Measurements from ENCODE around the gene TMEM18. TPM values are rescaled to one million over a fixed set of nuclear protein-coding genes. Genes with fewer than 3 reads are reported as not detected.

The TMEM18 gene
- total RNA-seq, 1 experiment from 2014 or later, result 29.1 TPM

GRCh38 chr2:647003-647560 is 30.1 kb downstream of the TMEM18 start:
- Histone ChIP-seq H3K9me3 (replicated peaks) (no peaks in the 10 kb centered on the region), H3K36me3 (no peaks in the 10 kb centered on the region), H3K4me3 (no peak overlapping the region), H3K27ac (no peak overlapping the region), H3K27me3 (0 out of 2 replicates have a peak, but pooled peaks cover 4% of the 10 kb centered on the region), H3K4me1 (peaks cover 3% of the 10 kb centered on the region)
- DNase-seq, result no peak

- no peaks in the 10 kb centered on the region for H3K36me3 ChIP-seq
- H3K27ac ChIP-seq, result no peak overlapping the region
- H3K4me3 ChIP-seq, result no peak overlapping the region
- H3K4me1 ChIP-seq, result no peaks in the 10 kb centered on the region
- 0 out of 2 replicates have a peak, but pooled peaks cover 4% of the 10 kb centered on the region for H3K27me3 ChIP-seq
- DNase-seq, result no peak
- no peaks in the 10 kb centered on the region for H3K9me3 ChIP-seq (replicated peaks)
Observed at GRCh38 chr2:644871-645270, 32.3 kb downstream of the TMEM18 start.

- no peak overlapping the region for H3K4me3 ChIP-seq
- DNase-seq, result no peak
Observed at GRCh38 chr2:643761-644160, 33.4 kb downstream of the TMEM18 start.

GRCh38 chr2:643334-643733 is 33.9 kb downstream of the TMEM18 start:
- Histone ChIP-seq H3K27ac (no peak overlapping the region), H3K4me1 (no peaks in the 10 kb centered on the region), H3K9me3 (replicated peaks) (no peaks in the 10 kb centered on the region), H3K4me3 (no peak overlapping the region), H3K27me3 (0 out of 2 replicates have a peak, but pooled peaks cover 4% of the 10 kb centered on the region), H3K36me3 (no peaks in the 10 kb centered on the region)
- DNase-seq, result no peak

More at GRCh38 chr2:643761-644160, 33.4 kb downstream of the TMEM18 start:
- no peaks in the 10 kb centered on the region for H3K4me1 ChIP-seq
- 0 out of 2 replicates have a peak, but pooled peaks cover 4% of the 10 kb centered on the region for H3K27me3 ChIP-seq
- H3K9me3 ChIP-seq (replicated peaks), result no peaks in the 10 kb centered on the region
- H3K36me3 ChIP-seq, result no peaks in the 10 kb centered on the region
- no peak overlapping the region for H3K27ac ChIP-seq

- no peaks in the 10 kb centered on the region for H3K4me1 ChIP-seq
- H3K27ac ChIP-seq, result no peak overlapping the region
- no peaks in the 10 kb centered on the region for H3K9me3 ChIP-seq (replicated peaks)
- H3K4me3 ChIP-seq, result no peak overlapping the region
- no peaks in the 10 kb centered on the region for H3K36me3 ChIP-seq
- 0 out of 2 replicates have a peak, but pooled peaks cover 4% of the 10 kb centered on the region for H3K27me3 ChIP-seq
- no peak for DNase-seq
Observed at GRCh38 chr2:641872-642815, 35.1 kb downstream of the TMEM18 start.

- H3K27me3 ChIP-seq, result 0 out of 2 replicates have a peak, but pooled peaks cover 4% of the 10 kb centered on the region
- H3K4me1 ChIP-seq, result no peaks in the 10 kb centered on the region
- no peaks in the 10 kb centered on the region for H3K9me3 ChIP-seq (replicated peaks)
- H3K36me3 ChIP-seq, result no peaks in the 10 kb centered on the region
- DNase-seq, result no peak
- no peak overlapping the region for H3K27ac ChIP-seq
- no peak overlapping the region for H3K4me3 ChIP-seq
Observed at GRCh38 chr2:641164-641871, 35.9 kb downstream of the TMEM18 start.

GRCh38 chr2:639703-640102 is 37.5 kb downstream of the TMEM18 start:
- Histone ChIP-seq H3K27ac (no peak overlapping the region), H3K4me3 (no peak overlapping the region), H3K36me3 (no peaks in the 10 kb centered on the region), H3K4me1 (no peaks in the 10 kb centered on the region), H3K9me3 (replicated peaks) (no peaks in the 10 kb centered on the region), H3K27me3 (0 out of 2 replicates have a peak, but pooled peaks cover 4% of the 10 kb centered on the region)
- no peak for DNase-seq

GRCh38 chr2:637804-638203 is 39.4 kb downstream of the TMEM18 start:
- Histone ChIP-seq H3K27me3 (no peaks in the 10 kb centered on the region), H3K9me3 (replicated peaks) (no peaks in the 10 kb centered on the region), H3K27ac (no peak overlapping the region), H3K36me3 (no peaks in the 10 kb centered on the region), H3K4me3 (no peak overlapping the region), H3K4me1 (no peaks in the 10 kb centered on the region)
- DNase-seq, result no peak

- Histone ChIP-seq H3K36me3 (no peaks in the 10 kb centered on the region), H3K27ac (no peak overlapping the region), H3K27me3 (no peaks in the 10 kb centered on the region), H3K4me3 (no peak overlapping the region), H3K4me1 (no peaks in the 10 kb centered on the region), H3K9me3 (replicated peaks) (no peaks in the 10 kb centered on the region)
- no peak for DNase-seq
Observed at GRCh38 chr2:637406-637776, 39.8 kb downstream of the TMEM18 start.

- Histone ChIP-seq H3K4me1 (no peaks in the 10 kb centered on the region), H3K9me3 (replicated peaks) (no peaks in the 10 kb centered on the region), H3K4me3 (no peak overlapping the region), H3K27me3 (no peaks in the 10 kb centered on the region), H3K36me3 (no peaks in the 10 kb centered on the region), H3K27ac (no peak overlapping the region)
- peak; percentile 47 to 75 for DNase-seq
Observed at GRCh38 chr2:636641-637405, 40.4 kb downstream of the TMEM18 start.

GRCh38 chr2:635687-636621 is 41.3 kb downstream of the TMEM18 start:
- no peak overlapping the region for H3K27ac ChIP-seq
- H3K4me3 ChIP-seq, result no peak overlapping the region
- H3K27me3 ChIP-seq, result no peaks in the 10 kb centered on the region
- no peaks in the 10 kb centered on the region for H3K36me3 ChIP-seq
- no peaks in the 10 kb centered on the region for H3K4me1 ChIP-seq
- H3K9me3 ChIP-seq (replicated peaks), result no peaks in the 10 kb centered on the region
- DNase-seq, result no peak

GRCh38 chr2:634636-635388 is 42.4 kb downstream of the TMEM18 start:
- no peaks in the 10 kb centered on the region for H3K4me1 ChIP-seq
- no peak overlapping the region for H3K4me3 ChIP-seq
- no peaks in the 10 kb centered on the region for H3K36me3 ChIP-seq
- no peaks in the 10 kb centered on the region for H3K27me3 ChIP-seq
- no peak overlapping the region for H3K27ac ChIP-seq
- H3K9me3 ChIP-seq (replicated peaks), result no peaks in the 10 kb centered on the region
- DNase-seq, result no peak

- Histone ChIP-seq H3K4me3 (no peak overlapping the region), H3K27me3 (peaks cover 3% of the 10 kb centered on the region), H3K9me3 (replicated peaks) (no peaks in the 10 kb centered on the region), H3K4me1 (no peaks in the 10 kb centered on the region), H3K36me3 (no peaks in the 10 kb centered on the region), H3K27ac (no peak overlapping the region)
- no peak for DNase-seq
Observed at GRCh38 chr2:634041-634440, 43.2 kb downstream of the TMEM18 start.
